ENCODE data around the gene USP3.

Gene USP3

DNA sequence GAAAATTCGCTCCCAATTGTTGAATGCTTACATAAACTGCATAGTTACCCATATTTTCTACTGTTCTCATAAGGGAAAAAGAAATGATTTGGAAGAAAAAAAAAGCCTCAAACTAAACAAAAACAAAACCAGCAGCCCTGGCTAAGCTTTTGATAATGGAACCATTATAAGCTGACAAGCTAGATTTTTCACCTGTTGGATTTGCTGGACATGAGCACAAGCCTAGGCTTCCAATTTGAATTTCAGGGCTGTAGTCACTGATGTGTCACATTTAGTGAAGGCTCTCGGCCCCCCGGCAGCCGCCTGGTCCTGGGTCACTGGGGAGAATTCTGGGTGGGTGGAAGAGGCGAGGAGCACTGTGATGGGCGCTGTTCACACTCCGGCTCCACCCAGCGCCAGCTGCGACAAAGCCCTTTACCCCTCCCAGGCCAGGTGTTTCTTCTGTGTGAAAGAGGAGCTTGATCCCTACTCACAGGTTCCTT, 97.4 kb downstream of the USP3 start:
- peak overlapping the region; percentile 75 to 94 for H3K27ac ChIP-seq
- no peak for TF ChIP-seq CTCF (IDR thresholded peaks at IDR 0.05)
- no peak for DNase-seq (ENCODE audit: low spot score)
- H3K4me3 ChIP-seq = peak overlapping the region; percentile 85

DNA sequence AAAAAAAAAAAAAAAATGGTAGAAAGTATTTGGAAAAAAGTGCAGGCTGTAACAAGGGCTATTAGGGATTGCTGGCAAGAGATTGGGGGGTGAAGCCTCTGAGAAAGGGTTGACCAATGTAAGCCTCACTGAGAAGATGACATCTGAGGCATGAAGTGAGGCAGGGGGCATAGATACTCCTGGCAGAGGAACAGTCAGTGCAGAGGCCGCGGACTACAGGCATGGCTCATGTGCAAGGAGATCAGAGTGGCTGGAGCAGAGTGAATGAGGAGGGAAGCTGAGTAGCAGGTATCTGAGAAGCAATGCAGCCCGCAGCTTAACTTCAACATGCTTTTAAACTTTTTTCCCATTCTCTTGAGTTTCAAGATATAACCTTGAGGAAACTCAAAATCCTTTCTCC, 98.2 kb downstream of the USP3 start:
- TF ChIP-seq CTCF (IDR thresholded peaks at IDR 0.05) = no peak
- DNase-seq (ENCODE audit: low spot score) = no peak
- no peak overlapping the region for H3K4me3 ChIP-seq
- H3K27ac ChIP-seq = peak overlapping the region in 1 of 2 donors; percentile 26

- Histone ChIP-seq H3K27ac (peak overlapping the region in 1 of 2 donors; percentile 31), H3K4me3 (no peak overlapping the region)
- DNase-seq (ENCODE audit: low spot score) = no peak
- no peak for TF ChIP-seq CTCF (IDR thresholded peaks at IDR 0.05)
These were observed 99.1 kb downstream of the USP3 start for GRCh38 chr15:63603516-63603915.

GRCh38 chr15:63604281-63604680, 99.9 kb downstream of the USP3 start:
- no peak for DNase-seq (ENCODE audit: low spot score)
- no peak for TF ChIP-seq CTCF (IDR thresholded peaks at IDR 0.05)
- Histone ChIP-seq H3K4me3 (no peak overlapping the region), H3K27ac (no peak overlapping the region)

DNA sequence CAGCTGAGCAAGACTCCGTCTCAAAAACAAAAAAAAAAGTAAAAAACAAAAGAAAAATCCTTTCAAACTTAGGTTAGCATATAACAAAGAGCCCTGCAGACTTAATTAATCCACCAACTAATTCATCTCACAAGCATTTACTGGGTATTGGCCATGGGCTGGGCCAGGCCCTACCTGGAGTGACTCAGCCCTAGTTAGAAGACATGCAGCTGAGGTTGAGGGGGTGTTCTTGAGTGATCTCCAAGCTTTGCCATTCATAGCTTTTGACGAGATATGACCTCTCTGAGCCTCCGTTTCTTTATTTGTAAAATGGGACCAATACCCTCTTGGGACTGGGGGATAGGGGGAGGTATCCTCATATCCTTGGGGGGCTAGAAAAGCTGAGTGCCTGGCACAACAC, 100.6 kb downstream of the USP3 start:
- no peak overlapping the region for H3K27ac ChIP-seq
- TF ChIP-seq CTCF (IDR thresholded peaks at IDR 0.05) = no peak
- no peak for DNase-seq (ENCODE audit: low spot score)
- no peak overlapping the region for H3K4me3 ChIP-seq

DNA sequence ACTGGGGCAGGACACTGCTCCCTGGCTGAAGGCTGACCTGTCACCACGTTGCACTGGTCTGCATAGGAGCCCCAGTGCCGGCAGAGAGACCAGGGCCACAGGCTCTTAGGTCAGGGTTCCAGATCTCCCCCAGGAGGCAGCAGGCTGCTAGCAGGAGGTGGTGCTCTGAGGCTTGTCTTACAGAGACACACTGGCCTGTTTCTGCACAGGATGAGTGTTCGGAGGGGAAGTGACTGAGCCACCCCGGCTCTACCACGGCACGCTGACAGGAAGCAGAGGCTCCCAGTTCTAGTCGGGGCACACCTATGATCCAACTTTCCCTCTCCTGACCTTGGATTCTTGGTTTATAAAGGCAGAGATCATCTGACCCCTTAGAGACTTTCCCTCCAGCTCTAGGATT, 101.4 kb downstream of the USP3 start:
- H3K27ac ChIP-seq = no peak overlapping the region
- no peak for TF ChIP-seq CTCF (IDR thresholded peaks at IDR 0.05)
- no peak for DNase-seq (ENCODE audit: low spot score)

GRCh38 chr15:63606308-63606707, 101.9 kb downstream of the USP3 start:
- Histone ChIP-seq H3K4me3 (no peak overlapping the region), H3K27ac (no peak overlapping the region)
- TF ChIP-seq CTCF (IDR thresholded peaks at IDR 0.05) = no peak
- DNase-seq (ENCODE audit: low spot score) = no peak

More for the DNA sequence above, 101.4 kb downstream of the USP3 start:
- H3K4me3 ChIP-seq = no peak overlapping the region

Measured in coronary artery (tissue), 2 donors.